Calu3 (cell line): ENCODE data around the gene RNF7. TPM values are rescaled to one million over a fixed set of nuclear protein-coding genes. Genes with fewer than 3 reads are reported as not detected.

Experiments
- BruUV-seq: library from RNA; stranded (reverse); fragments of 400-500 nt; replicated peaks from 2 replicates; lab custom pipeline; 2021; lab: Mats Ljungman, UMichigan
- CTCF ChIA-PET: fragments of 300-600 bp; sonication (Branson Sonifier 250); formaldehyde crosslinking; loops from one replicate; lab custom pipeline; 2022; ENCODE audit warnings: antibody characterized with exemption; lab: Charles Lee
- DNase-seq: peaks from one replicate; pipeline ENCODE4 v3.0.0; 2022
- H3K27ac Mint-ChIP-seq: one replicate; pipeline ENCODE4 v1.8.0; 2022; ENCODE audit warnings: mixed read lengths; ENCODE audit not compliant: unreplicated experiment
- H3K27me3 Mint-ChIP-seq: one replicate; pipeline ENCODE4 v1.8.0; 2022; ENCODE audit warnings: mixed read lengths; ENCODE audit not compliant: unreplicated experiment
- H3K36me3 Mint-ChIP-seq: one replicate; pipeline ENCODE4 v1.8.0; 2022; ENCODE audit warnings: mild to moderate bottlenecking, moderate library complexity, mixed read lengths; ENCODE audit not compliant: insufficient read depth, unreplicated experiment
- H3K4me1 Mint-ChIP-seq: one replicate; pipeline ENCODE4 v1.8.0; 2022; ENCODE audit warnings: mild to moderate bottlenecking, low read depth, mixed read lengths; ENCODE audit not compliant: unreplicated experiment
- H3K4me3 Mint-ChIP-seq: one replicate; pipeline ENCODE4 v1.8.0; 2022; ENCODE audit warnings: mild to moderate bottlenecking, low read depth, moderate library complexity, mixed read lengths; ENCODE audit not compliant: unreplicated experiment
- H3K9me3 Mint-ChIP-seq: one replicate; pipeline ENCODE4 v1.8.0; 2022; ENCODE audit warnings: low read depth, mixed read lengths; ENCODE audit not compliant: unreplicated experiment
- CTCF ChIP-seq: fragments of 200-600 bp; IDR thresholded peaks from one replicate; pipeline ENCODE4 v1.8.0; 2022; ENCODE audit warnings: antibody characterized with exemption; ENCODE audit not compliant: unreplicated experiment
- intact Hi-C: fragments of 100-400 bp; cut with micrococcal nuclease; formaldehyde crosslinking; loops from one replicate; pipeline ENCODE4 v1.10.0; 2022; ENCODE audit not compliant: unreplicated experiment
- total RNA-seq: library from RNA; stranded (reverse); gene quantifications from 2 replicates; pipeline ENCODE4 v1.2.3, GENCODE V29; 2022

Gene RNF7
- total RNA-seq, 1 experiment from 2014 or later = 108 TPM

GRCh38 chr3:141769221-141769894 is 31.3 kb downstream of the RNF7 start:
- CTCF ChIA-PET = interaction anchor here (1.4 kb wide), 1 partner anchor 17 kb away, joined by 3 read pairs; no protein-coding TSS in a partner anchor
- intact Hi-C loops = no loop called here

GRCh38 chr3:141773676-141774075 is 35.6 kb downstream of the RNF7 start:
- Mint-ChIP-seq H3K4me3 (no peak overlapping the region), H3K36me3 (no peaks in the 10 kb centered on the region), H3K27me3 (peaks cover 14% of the 10 kb centered on the region), H3K27ac (no peak overlapping the region), H3K9me3 (no peaks in the 10 kb centered on the region), H3K4me1 (no peaks in the 10 kb centered on the region)
- TF ChIP-seq CTCF = no peak
- DNase-seq = no peak
- CTCF ChIA-PET = interaction anchor here (0.7 to 0.9 kb wide), 2 partner anchors 8 to 719 kb away, joined by 3 to 4 read pairs; no protein-coding TSS in a partner anchor
- BruUV-seq = no TSS peak
- intact Hi-C loops = no loop called here

More at GRCh38 chr3:141769221-141769894, 31.3 kb downstream of the RNF7 start:
- Mint-ChIP-seq H3K4me1 (no peaks in the 10 kb centered on the region), H3K27ac (no peak overlapping the region), H3K4me3 (no peak overlapping the region), H3K9me3 (no peaks in the 10 kb centered on the region), H3K36me3 (no peaks in the 10 kb centered on the region), H3K27me3 (peaks cover 21% of the 10 kb centered on the region)
- BruUV-seq = no TSS peak
- DNase-seq = no peak
- no peak for TF ChIP-seq CTCF

GRCh38 chr3:141776376-141776775 is 38.3 kb downstream of the RNF7 start:
- no peak for TF ChIP-seq CTCF
- peaks cover under 1% of the 10 kb centered on the region for H3K27me3 Mint-ChIP-seq
- H3K4me3 Mint-ChIP-seq = no peak overlapping the region
- DNase-seq = no peak
- H3K9me3 Mint-ChIP-seq = no peaks in the 10 kb centered on the region
- CTCF ChIA-PET = no interaction called here
- H3K27ac Mint-ChIP-seq = no peak overlapping the region
- H3K36me3 Mint-ChIP-seq = no peaks in the 10 kb centered on the region
- BruUV-seq = no TSS peak
- intact Hi-C loops = no loop called here
- no peaks in the 10 kb centered on the region for H3K4me1 Mint-ChIP-seq

- H3K27me3 Mint-ChIP-seq = peaks cover 6% of the 10 kb centered on the region
- intact Hi-C loops = no loop called here
- DNase-seq = no peak
- no peak overlapping the region for H3K27ac Mint-ChIP-seq
- no peaks in the 10 kb centered on the region for H3K4me1 Mint-ChIP-seq
- CTCF ChIA-PET = no interaction called here
- H3K36me3 Mint-ChIP-seq = no peaks in the 10 kb centered on the region
- no peak for TF ChIP-seq CTCF
- BruUV-seq = no TSS peak
- no peaks in the 10 kb centered on the region for H3K9me3 Mint-ChIP-seq
- no peak overlapping the region for H3K4me3 Mint-ChIP-seq
Observed at GRCh38 chr3:141776885-141777284, 38.8 kb downstream of the RNF7 start.
